Measurements from ENCODE around the gene TLE2. TPM values are rescaled to one million over a fixed set of nuclear protein-coding genes. Genes with fewer than 3 reads are reported as not detected.

Gene TLE2
- total RNA-seq, 1 experiment from 2014 or later: 6.2 TPM

DNA sequence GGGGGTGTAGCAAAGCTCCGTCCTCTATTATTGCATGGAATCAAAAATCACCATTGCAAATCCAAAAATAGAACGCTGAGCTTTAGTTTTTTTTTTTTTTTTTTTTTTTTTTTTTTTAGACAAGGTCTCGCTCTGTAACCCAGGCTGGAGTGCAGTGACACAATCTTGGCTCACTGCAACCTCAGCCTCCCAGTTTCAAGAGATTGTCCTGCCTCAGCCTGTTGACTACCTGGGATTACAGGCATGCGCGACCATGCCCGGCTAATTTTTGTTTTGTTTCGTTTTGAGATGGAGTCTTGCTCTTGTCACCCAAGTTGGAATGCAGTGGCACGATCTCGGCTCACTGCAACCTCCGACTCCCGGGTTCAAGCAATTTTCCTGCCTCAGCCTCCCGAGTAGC is 69.0 kb downstream of the TLE2 start:
- intact Hi-C loops (cut with micrococcal nuclease; ENCODE audit: unreplicated experiment) (no loop called here), in situ Hi-C loops (cut with HindIII; ENCODE audit: low pct_unique_long_range_greater_than_20kb, low sequenced_read_pairs) (no loop called here)
- no peak for ATAC-seq
- ChIA-PET CTCF (interaction anchor here (0.6 kb wide), 1 partner anchor 102 kb away, joined by 10 read pairs; no protein-coding TSS in a partner anchor), POLR2A (interaction anchor here (0.7 kb wide), 1 partner anchor 552 kb away, joined by 12 read pairs; no protein-coding TSS in a partner anchor)
- no TSS peak for BruUV-seq (replicated peaks)
- DNase-seq (ENCODE audit: low read depth, low spot score): no peak
- Histone ChIP-seq H3K27ac (ENCODE audit: low read length) (no peak overlapping the region), H3K36me3 (ENCODE audit: control insufficient read depth, insufficient read depth, low read length) (no peaks in the 10 kb centered on the region), H3K4me3 (ENCODE audit: low read depth in 2 of 2, low read length in 2 of 2) (no peak overlapping the region), H3K9me3 (ENCODE audit: control insufficient read depth, insufficient read depth, low read depth, low read length) (no peaks in the 10 kb centered on the region), H3K27me3 (ENCODE audit: control insufficient read depth, insufficient read depth, low read length) (no peaks in the 10 kb centered on the region), H3K4me1 (ENCODE audit: control insufficient read depth, insufficient read depth, low read length) (no peaks in the 10 kb centered on the region)
- TF ChIP-seq SIN3A (IDR thresholded peaks at IDR 0.05; ENCODE audit: borderline replicate concordance, insufficient read depth, low read depth, low read length): no peak
- TF ChIP-seq, protein P1, sequence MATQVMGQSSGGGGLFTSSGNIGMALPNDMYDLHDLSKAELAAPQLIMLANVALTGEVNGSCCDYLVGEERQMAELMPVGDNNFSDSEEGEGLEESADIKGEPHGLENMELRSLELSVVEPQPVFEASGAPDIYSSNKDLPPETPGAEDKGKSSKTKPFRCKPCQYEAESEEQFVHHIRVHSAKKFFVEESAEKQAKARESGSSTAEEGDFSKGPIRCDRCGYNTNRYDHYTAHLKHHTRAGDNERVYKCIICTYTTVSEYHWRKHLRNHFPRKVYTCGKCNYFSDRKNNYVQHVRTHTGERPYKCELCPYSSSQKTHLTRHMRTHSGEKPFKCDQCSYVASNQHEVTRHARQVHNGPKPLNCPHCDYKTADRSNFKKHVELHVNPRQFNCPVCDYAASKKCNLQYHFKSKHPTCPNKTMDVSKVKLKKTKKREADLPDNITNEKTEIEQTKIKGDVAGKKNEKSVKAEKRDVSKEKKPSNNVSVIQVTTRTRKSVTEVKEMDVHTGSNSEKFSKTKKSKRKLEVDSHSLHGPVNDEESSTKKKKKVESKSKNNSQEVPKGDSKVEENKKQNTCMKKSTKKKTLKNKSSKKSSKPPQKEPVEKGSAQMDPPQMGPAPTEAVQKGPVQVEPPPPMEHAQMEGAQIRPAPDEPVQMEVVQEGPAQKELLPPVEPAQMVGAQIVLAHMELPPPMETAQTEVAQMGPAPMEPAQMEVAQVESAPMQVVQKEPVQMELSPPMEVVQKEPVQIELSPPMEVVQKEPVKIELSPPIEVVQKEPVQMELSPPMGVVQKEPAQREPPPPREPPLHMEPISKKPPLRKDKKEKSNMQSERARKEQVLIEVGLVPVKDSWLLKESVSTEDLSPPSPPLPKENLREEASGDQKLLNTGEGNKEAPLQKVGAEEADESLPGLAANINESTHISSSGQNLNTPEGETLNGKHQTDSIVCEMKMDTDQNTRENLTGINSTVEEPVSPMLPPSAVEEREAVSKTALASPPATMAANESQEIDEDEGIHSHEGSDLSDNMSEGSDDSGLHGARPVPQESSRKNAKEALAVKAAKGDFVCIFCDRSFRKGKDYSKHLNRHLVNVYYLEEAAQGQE (IDR thresholded peaks at IDR 0.05; ENCODE audit: insufficient read depth in 1 of 2, low read depth in 2 of 2, low read length in 1 of 2): no peak
- TF ChIP-seq, protein P2, sequence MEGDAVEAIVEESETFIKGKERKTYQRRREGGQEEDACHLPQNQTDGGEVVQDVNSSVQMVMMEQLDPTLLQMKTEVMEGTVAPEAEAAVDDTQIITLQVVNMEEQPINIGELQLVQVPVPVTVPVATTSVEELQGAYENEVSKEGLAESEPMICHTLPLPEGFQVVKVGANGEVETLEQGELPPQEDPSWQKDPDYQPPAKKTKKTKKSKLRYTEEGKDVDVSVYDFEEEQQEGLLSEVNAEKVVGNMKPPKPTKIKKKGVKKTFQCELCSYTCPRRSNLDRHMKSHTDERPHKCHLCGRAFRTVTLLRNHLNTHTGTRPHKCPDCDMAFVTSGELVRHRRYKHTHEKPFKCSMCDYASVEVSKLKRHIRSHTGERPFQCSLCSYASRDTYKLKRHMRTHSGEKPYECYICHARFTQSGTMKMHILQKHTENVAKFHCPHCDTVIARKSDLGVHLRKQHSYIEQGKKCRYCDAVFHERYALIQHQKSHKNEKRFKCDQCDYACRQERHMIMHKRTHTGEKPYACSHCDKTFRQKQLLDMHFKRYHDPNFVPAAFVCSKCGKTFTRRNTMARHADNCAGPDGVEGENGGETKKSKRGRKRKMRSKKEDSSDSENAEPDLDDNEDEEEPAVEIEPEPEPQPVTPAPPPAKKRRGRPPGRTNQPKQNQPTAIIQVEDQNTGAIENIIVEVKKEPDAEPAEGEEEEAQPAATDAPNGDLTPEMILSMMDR (IDR thresholded peaks at IDR 0.05): no peak
- TF ChIP-seq POLR2AphosphoS5 (IDR thresholded peaks at IDR 0.05; ENCODE audit: low read depth, low read length): no peak
- TF ChIP-seq TCF7L2 (IDR thresholded peaks at IDR 0.05; ENCODE audit: low read depth, low read length): no peak

DNA sequence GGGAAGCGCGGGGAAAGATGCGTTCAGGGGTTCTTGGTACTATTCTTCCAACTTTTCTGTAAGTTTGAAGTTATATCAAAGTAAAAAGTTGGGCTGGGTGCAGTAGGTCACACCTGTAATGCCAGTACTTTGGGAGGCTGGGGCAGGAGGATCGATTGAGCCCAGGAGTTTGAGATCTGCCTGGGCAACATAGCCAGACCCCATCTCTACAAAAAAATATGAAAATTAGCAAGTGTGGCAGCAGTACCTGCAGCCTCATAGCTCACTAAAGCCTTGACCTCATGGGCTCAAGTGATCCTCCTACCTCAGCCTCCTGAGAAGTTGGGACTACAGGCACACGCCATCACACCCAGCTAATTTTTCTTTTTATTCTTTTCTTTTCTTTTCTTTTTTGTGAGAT is 71.9 kb downstream of the TLE2 start:
- ChIA-PET CTCF (no interaction called here), POLR2A (no interaction called here)
- Histone ChIP-seq H3K27ac (ENCODE audit: low read length) (no peak overlapping the region), H3K4me1 (ENCODE audit: control insufficient read depth, insufficient read depth, low read length) (no peaks in the 10 kb centered on the region), H3K4me3 (ENCODE audit: low read depth in 2 of 2, low read length in 2 of 2) (no peak overlapping the region), H3K36me3 (ENCODE audit: control insufficient read depth, insufficient read depth, low read length) (no peaks in the 10 kb centered on the region), H3K27me3 (ENCODE audit: control insufficient read depth, insufficient read depth, low read length) (no peaks in the 10 kb centered on the region), H3K9me3 (ENCODE audit: control insufficient read depth, insufficient read depth, low read depth, low read length) (no peaks in the 10 kb centered on the region)
- no TSS peak for BruUV-seq (replicated peaks)
- intact Hi-C loops (cut with micrococcal nuclease; ENCODE audit: unreplicated experiment): loop anchor here (10.0 kb wide), 1 partner anchor 168 kb away; no protein-coding TSS in a partner anchor
- TF ChIP-seq, protein P1 (IDR thresholded peaks at IDR 0.05; ENCODE audit: insufficient read depth in 1 of 2, low read depth in 2 of 2, low read length in 1 of 2): no peak
- TF ChIP-seq SIN3A (IDR thresholded peaks at IDR 0.05; ENCODE audit: borderline replicate concordance, insufficient read depth, low read depth, low read length): no peak
- TF ChIP-seq, protein P2 (IDR thresholded peaks at IDR 0.05): no peak
- no peak for TF ChIP-seq TCF7L2 (IDR thresholded peaks at IDR 0.05; ENCODE audit: low read depth, low read length)
- ATAC-seq (no peak), DNase-seq (ENCODE audit: low read depth, low spot score) (no peak)
- in situ Hi-C loops (cut with HindIII; ENCODE audit: low pct_unique_long_range_greater_than_20kb, low sequenced_read_pairs): no loop called here

All from Panc1 (cell line).